Esophagus squamous epithelium (tissue), 4 donors: ENCODE results near the gene MRPL43.

Experiments
- CTCF ChIP-seq, 6 experiments: fragments of 450-650 bp in 4 of 6; fragments of 200-600 bp in 2 of 6; sonication (generic) in 2 of 6; IDR thresholded peaks; one replicate each; pipeline ENCODE4 v1.5.1; 2016 to 2019; ENCODE audit warnings: antibody characterized with exemption in 6 of 6, mild to moderate bottlenecking in 4 of 6, moderate library complexity in 4 of 6
- POLR2A ChIP-seq, 4 donors: fragments of 450-650 bp; IDR thresholded peaks; one replicate each; pipeline ENCODE4 v1.6.1; 2017; ENCODE audit warnings: antibody characterized with exemption in 4 of 4, mild to moderate bottlenecking in 4 of 4, moderate library complexity in 3 of 4

GRCh38 chr10:101000127-101000914, 13.0 kb upstream of the MRPL43 start:
- no peak for TF ChIP-seq CTCF (IDR thresholded peaks at IDR 0.05)
- no peak for TF ChIP-seq POLR2A (IDR thresholded peaks at IDR 0.05)
